Retinal pigment epithelial cell (primary cell): ENCODE measurements around the gene FSTL4.

Experiments used
- DNase-seq: peaks from one replicate; pipeline ENCODE4 v3.0.0-alpha.2; 2010; ENCODE audit warnings: low read depth
- H3K4me3 ChIP-seq: 2 replicates; pipeline ENCODE4 v1.5.1; 2011; ENCODE audit warnings: mild to moderate bottlenecking, low read length, control low read depth, moderate library complexity
- TF ChIP-seq, protein P1 (sequence below): conservative IDR thresholded peaks from 2 replicates; pipeline ENCODE4 v1.5.1; 2011; ENCODE audit warnings: low read depth, low read length, control low read depth, inconsistent platforms

Gene FSTL4

DNA sequence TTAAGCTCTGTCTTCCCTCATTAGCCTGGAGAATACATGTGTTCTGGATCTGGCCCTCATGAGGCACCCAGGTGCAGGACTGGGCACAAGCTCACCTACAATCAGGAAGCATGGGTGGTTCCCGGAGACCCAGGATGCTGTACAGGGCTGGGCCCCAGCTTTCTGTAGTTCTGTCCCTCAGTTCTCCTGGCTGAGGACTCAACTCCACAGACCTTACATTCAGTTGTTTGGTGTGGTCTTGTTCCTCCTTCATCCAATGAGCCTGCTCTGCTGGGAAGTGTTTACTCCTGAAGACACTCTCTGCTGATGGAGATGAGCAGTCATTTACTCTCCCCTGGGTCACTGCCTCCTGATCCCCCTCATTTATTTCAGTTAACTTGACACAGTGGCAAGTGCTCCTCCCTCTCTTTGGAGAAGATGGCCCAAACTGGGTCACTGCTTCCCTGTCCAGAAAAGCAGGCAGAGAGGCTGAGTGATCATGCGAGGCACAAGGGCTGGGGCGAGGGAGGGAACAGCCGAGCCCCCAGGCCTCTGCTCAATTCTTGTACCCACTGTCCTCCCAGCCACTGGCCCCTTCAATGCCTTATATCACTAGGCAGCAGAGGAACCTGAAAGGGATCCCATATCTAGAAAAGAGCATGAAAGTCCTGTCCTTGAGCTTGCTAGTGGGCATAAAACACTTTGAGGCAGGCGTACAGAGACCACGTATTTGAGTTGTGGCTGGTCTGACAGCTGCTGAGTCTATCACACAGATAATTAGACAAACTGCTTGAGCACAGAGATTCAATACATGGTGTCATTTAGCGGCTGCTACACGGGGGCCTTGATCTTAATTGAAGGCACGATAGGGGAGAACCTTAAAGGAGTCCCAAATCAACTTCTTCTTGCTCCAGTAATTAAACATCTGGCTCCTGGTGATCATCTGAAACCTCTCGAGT is 221.7 kb downstream of the FSTL4 start:
- no peak for DNase-seq
- no peak overlapping the region for H3K4me3 ChIP-seq
- TF ChIP-seq, protein P1, sequence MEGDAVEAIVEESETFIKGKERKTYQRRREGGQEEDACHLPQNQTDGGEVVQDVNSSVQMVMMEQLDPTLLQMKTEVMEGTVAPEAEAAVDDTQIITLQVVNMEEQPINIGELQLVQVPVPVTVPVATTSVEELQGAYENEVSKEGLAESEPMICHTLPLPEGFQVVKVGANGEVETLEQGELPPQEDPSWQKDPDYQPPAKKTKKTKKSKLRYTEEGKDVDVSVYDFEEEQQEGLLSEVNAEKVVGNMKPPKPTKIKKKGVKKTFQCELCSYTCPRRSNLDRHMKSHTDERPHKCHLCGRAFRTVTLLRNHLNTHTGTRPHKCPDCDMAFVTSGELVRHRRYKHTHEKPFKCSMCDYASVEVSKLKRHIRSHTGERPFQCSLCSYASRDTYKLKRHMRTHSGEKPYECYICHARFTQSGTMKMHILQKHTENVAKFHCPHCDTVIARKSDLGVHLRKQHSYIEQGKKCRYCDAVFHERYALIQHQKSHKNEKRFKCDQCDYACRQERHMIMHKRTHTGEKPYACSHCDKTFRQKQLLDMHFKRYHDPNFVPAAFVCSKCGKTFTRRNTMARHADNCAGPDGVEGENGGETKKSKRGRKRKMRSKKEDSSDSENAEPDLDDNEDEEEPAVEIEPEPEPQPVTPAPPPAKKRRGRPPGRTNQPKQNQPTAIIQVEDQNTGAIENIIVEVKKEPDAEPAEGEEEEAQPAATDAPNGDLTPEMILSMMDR: no peak

DNA sequence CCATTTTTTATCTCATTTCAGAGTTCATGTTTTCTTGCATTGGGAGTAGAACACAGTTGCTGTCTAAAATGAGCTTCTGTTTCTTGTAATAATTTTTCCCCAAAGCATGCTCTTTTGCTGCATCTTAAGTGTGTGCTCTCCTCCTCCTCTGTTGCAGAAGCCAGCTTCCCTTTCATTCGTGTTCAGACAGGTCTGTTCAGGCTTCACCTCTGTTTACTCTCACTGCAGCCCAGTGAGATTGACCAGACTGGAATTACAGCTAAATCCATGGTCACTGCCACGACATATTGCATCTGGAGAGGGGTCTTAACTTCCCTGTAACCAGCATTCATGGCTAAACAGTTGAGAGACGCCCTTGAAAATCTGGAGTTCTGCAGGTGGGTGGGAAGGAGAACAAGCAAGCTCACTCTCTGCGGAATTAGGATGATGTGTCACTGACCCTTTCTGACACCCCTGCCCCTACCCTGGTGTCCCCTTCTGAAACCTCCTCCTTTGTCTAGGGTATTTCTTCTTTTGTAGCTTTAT is 223.2 kb downstream of the FSTL4 start:
- TF ChIP-seq, protein P1: no peak
- DNase-seq: no peak

DNA sequence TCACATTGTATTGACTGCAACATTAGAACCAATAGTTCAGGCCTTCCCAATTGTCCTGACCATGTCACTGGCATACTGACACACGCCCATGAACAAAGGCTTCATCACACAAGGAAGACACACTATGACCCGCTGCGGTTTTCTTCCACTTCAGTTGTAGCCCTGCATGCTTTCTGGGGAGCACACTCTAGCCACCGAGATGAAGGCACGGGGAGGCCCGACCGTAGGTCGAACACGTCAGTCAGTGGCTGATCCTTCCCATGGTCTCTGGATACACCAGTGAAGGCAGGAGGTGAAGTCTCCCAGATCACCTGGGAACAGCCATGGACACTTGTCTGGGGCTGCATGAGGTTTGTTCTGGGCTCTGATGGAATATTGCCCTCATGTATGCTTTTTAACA is 224.7 kb downstream of the FSTL4 start:
- TF ChIP-seq, protein P1: no peak
- no peak for DNase-seq
- H3K4me3 ChIP-seq: no peak overlapping the region

More for the DNA sequence above, 223.2 kb downstream of the FSTL4 start:
- H3K4me3 ChIP-seq: no peak overlapping the region

DNA sequence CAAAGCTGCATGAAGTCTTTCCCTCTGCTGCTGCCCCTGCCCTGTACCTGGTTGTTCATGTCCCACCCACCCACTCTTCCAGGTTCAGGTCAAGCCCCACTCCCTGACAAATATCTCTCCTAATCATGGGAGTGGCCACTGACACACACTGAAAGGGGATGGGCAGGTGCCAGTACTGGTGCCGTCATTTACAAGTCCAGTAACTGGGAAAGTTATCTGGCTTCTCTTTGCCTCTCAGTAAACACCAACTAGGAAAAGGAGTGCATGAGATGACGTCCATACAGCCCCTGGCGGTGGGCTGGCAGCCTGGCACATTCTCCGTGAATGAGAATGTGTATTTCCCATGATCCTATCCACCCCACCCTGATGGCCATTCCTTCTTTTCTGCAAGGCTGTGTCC is 225.2 kb downstream of the FSTL4 start:
- H3K4me3 ChIP-seq: no peak overlapping the region
- no peak for DNase-seq
- TF ChIP-seq, protein P1: no peak

DNA sequence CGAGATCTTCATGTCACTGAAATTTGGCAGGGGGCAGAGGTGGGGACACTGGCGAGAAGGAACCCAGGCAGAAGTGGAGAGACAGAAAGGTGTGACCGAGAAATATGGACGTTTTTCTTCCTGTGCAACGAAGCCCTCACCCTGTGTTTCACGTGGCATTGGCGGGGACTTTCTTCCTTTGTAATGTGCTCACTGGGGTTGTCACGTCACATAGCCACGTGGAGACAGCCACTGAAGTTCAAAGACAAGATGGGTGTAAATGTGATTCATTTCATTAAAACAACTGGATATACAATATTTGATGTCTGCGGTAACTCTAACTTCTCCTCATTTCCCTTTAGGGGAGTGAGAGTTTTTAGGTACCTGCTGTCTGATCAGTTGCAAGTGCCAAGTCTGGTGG is 225.7 kb downstream of the FSTL4 start:
- no peak for DNase-seq
- H3K4me3 ChIP-seq: no peak overlapping the region
- TF ChIP-seq, protein P1: no peak

GRCh38 chr5:133385346-133385745 is 227.0 kb downstream of the FSTL4 start:
- no peak for DNase-seq
- TF ChIP-seq, protein P1: no peak
- H3K4me3 ChIP-seq: no peak overlapping the region

- no peak overlapping the region for H3K4me3 ChIP-seq
- TF ChIP-seq, protein P1: no peak
- DNase-seq: no peak
Measured at GRCh38 chr5:133384903-133385302, 227.4 kb downstream of the FSTL4 start.
